Heart right ventricle (tissue), 16 donors: Measurements from ENCODE around the gene DTD1. TPM values are rescaled to one million over a fixed set of nuclear protein-coding genes. Genes with fewer than 3 reads are reported as not detected.

Experiments used
- ATAC-seq, 8 donors: fragments of 200-7000 bp; cut with Tn5 transposase; one replicate each; pipeline ENCODE4 v1.9.1; 2020; ENCODE audit warnings: mild to moderate bottlenecking in 8 of 8, moderate library complexity in 8 of 8, moderate number of reproducible peaks in 1 of 8
- DNase-seq, 2 donors: peaks; one replicate each; pipeline ENCODE4 v3.0.0-alpha.2; 2020
- H3K27ac ChIP-seq, 10 donors: fragments of 200-600 bp; sonication (generic) in 2 of 10; one replicate each; pipeline versions ENCODE4 v1.5.0 to v1.8.0; 2020 to 2022; ENCODE audit warnings: mild to moderate bottlenecking in 3 of 10
- H3K27me3 ChIP-seq, 7 donors: fragments of 200-600 bp; one replicate each; pipeline ENCODE4 v1.8.0; 2021 to 2022; ENCODE audit warnings: mild to moderate bottlenecking in 2 of 7
- H3K36me3 ChIP-seq, 9 donors: fragments of 200-600 bp; sonication (generic) in 1 of 9; one replicate each; pipeline versions ENCODE4 v1.5.0 to v1.8.0; 2020 to 2022; ENCODE audit warnings: mild to moderate bottlenecking in 2 of 9
- H3K4me1 ChIP-seq, 9 donors: fragments of 200-600 bp; sonication (generic) in 1 of 9; one replicate each; pipeline versions ENCODE4 v1.5.0 to v1.8.0; 2020 to 2022; ENCODE audit warnings: mild to moderate bottlenecking in 4 of 9
- H3K4me3 ChIP-seq, 10 donors: fragments of 200-600 bp; sonication (generic) in 2 of 10; one replicate each; pipeline versions ENCODE4 v1.5.0 to v1.8.0; 2020 to 2022; ENCODE audit warnings: mild to moderate bottlenecking in 7 of 10, moderate library complexity in 2 of 10
- H3K9me3 ChIP-seq, 11 donors: fragments of 200-600 bp in 10 of 11; sonication (generic) in 2 of 11; one replicate each; pipeline versions ENCODE4 v1.5.0 to v1.8.0; 2013 to 2022; ENCODE audit warnings: mild to moderate bottlenecking in 2 of 11, control low read depth in 1 of 11, moderate library complexity in 1 of 11
- CTCF ChIP-seq, 9 donors: fragments of 200-600 bp; sonication (generic) in 2 of 9; IDR thresholded peaks; one replicate each; pipeline versions ENCODE4 v1.5.0 to v1.8.0; 2021 to 2022; ENCODE audit warnings: antibody characterized with exemption in 9 of 9, mild to moderate bottlenecking in 5 of 9, moderate library complexity in 1 of 9
- WGBS, 2 donors: extraction: QIAGEN DNeasy Blood & Tissue Kit; methylation state at CpG; one replicate each; pipeline ENCODE4 v1.1.7; 2013; ENCODE audit warnings: inconsistent platforms in 1 of 2; 5-methylcytosine and 5-hydroxymethylcytosine counted together
- intact Hi-C, 10 donors: fragments of 100-400 bp; cut with DNase I; formaldehyde crosslinking; loops; one replicate each; pipeline versions ENCODE4 v1.11.1 to v1.14.2; 2022
- polyA plus RNA-seq, 2 donors: library from polyadenylated mRNA; stranded (reverse); fragments of 200-250 nt; gene quantifications; one replicate each; pipeline ENCODE4 v1.2.3, GENCODE V29; 2013
- total RNA-seq, 10 donors: library from RNA; stranded (reverse); fragmentation: NEBNext Ultra II Directional in 3 of 10; extraction: Animal tissue kit (Norgen Biotek cat#: 25700) in 3 of 10; gene quantifications; one replicate each; pipeline versions ENCODE4 v1.2.1 to v1.2.4, GENCODE V29; 2021 to 2023
- donor health status: Arrhythmogenic right ventricular cardiomyopathy.
- donor health status: ischemic (EF 13 %, LVEDD 7.1; RV severe dilation, severe dysfunction).
- donor health status: healthy with polysubstance abuse.
- donor health status: DM: no; HTN: yes; CAD: no.
- donor health status: DM: no; HTN: no; CAD: no.
- donor health status: ischemic (EF 25% LVEDD 6.9; RV normal size, moderate dysfunction).
- donor health status: ischemic (EF 25% LVEDD 5.7; RV mildly dilated, moderate dysfunction).
- donor health status: healthy.
- donor health status: DM: yes; HTN: yes; CAD: no.
- donor health status: Ischemic cardiomyopathy.
- donor health status: ischemic (EF 35%, LVEDD 5.7; RV mildly dilated, moderate dysfunction).
- donor health status: nonischemic (EF 11% LVEDD 7.7; RV severe dilation, severe dysfunction).
- donor health status: DM: yes; HTN: yes; CAD: no.
- donor health status: PGD.
- donor health status: ischemic (EF 29% LVEDD 5.4; RV normal size, mild dysfunction).
- donor health status: nonischemic (EF 23%, LVEDD 6.1; RV moderate dilation, normal function).

Gene DTD1
- total and polyA plus RNA-seq, 12 donors: 5.2 to 31.9 (median 14.3) TPM

- intact Hi-C loops: no loop called here
- Histone ChIP-seq H3K4me1 (peaks cover 0 to 15% (median 5%) of the 10 kb centered on the region in 9 donors), H3K4me3 (no peak overlapping the region), H3K27ac (no peak overlapping the region), H3K9me3 (peaks cover 0 to 11% (median 0%) of the 10 kb centered on the region in 11 donors), H3K36me3 (no peaks in the 10 kb centered on the region), H3K27me3 (no peaks in the 10 kb centered on the region)
- no peak for TF ChIP-seq CTCF (IDR thresholded peaks at IDR 0.05)
- DNase-seq: no peak
- ATAC-seq: no peak
- WGBS, 2 donors: 80 to 86% methylated on average over 4 of the region's 4 CpGs
Measured at GRCh38 chr20:18724788-18725464, 137.1 kb downstream of the DTD1 start.

- no peak overlapping the region for H3K27ac ChIP-seq
- no peaks in the 10 kb centered on the region for H3K27me3 ChIP-seq
- peaks cover 0 to 15% (median 5%) of the 10 kb centered on the region in 9 donors for H3K4me1 ChIP-seq
- H3K4me3 ChIP-seq: no peak overlapping the region
- H3K36me3 ChIP-seq: no peaks in the 10 kb centered on the region
- DNase-seq (no peak), ATAC-seq (no peak)
- 86 to 92% methylated on average over 9 of the region's 9 CpGs for WGBS, 2 donors
- intact Hi-C loops: no loop called here
- no peaks in the 10 kb centered on the region for H3K9me3 ChIP-seq
- no peak for TF ChIP-seq CTCF (IDR thresholded peaks at IDR 0.05)
Measured at GRCh38 chr20:18727032-18727508, 139.2 kb downstream of the DTD1 start.

GRCh38 chr20:18728165-18728869, 140.5 kb downstream of the DTD1 start:
- H3K4me3 ChIP-seq: no peak overlapping the region
- WGBS, 2 donors: 56 to 57% methylated on average over 8 of the region's 8 CpGs
- peaks cover 0 to 15% (median 5%) of the 10 kb centered on the region in 9 donors for H3K4me1 ChIP-seq
- H3K9me3 ChIP-seq: no peaks in the 10 kb centered on the region
- intact Hi-C loops: no loop called here
- ATAC-seq (no peak), DNase-seq (no peak)
- H3K27me3 ChIP-seq: no peaks in the 10 kb centered on the region
- no peak overlapping the region for H3K27ac ChIP-seq
- no peak for TF ChIP-seq CTCF (IDR thresholded peaks at IDR 0.05)
- no peaks in the 10 kb centered on the region for H3K36me3 ChIP-seq

GRCh38 chr20:18728870-18729224, 141.0 kb downstream of the DTD1 start:
- no peaks in the 10 kb centered on the region for H3K36me3 ChIP-seq
- H3K4me1 ChIP-seq: peaks cover 0 to 15% (median 5%) of the 10 kb centered on the region in 9 donors
- H3K9me3 ChIP-seq: no peaks in the 10 kb centered on the region
- H3K27ac ChIP-seq: no peak overlapping the region
- no peak overlapping the region for H3K4me3 ChIP-seq
- TF ChIP-seq CTCF (IDR thresholded peaks at IDR 0.05): no peak
- intact Hi-C loops: no loop called here
- ATAC-seq (no peak), DNase-seq (no peak)
- WGBS, 2 donors: 65 to 75% methylated on average over 5 of the region's 5 CpGs
- H3K27me3 ChIP-seq: no peaks in the 10 kb centered on the region
